Osteocyte (in vitro differentiated cells): ENCODE data around the gene IGSF21. TPM values are rescaled to one million over a fixed set of nuclear protein-coding genes. Genes with fewer than 3 reads are reported as not detected.

Source experiments
- DNase-seq: peaks from one replicate; pipeline ENCODE4 v3.0.0; 2021; ENCODE audit warnings: mixed read lengths; ENCODE audit not compliant: unreplicated experiment; ENCODE audit errors: extremely low spot score
- H3K27ac Mint-ChIP-seq: one replicate; pipeline ENCODE4 v1.8.0; 2021; ENCODE audit warnings: mild to moderate bottlenecking, mixed read lengths; ENCODE audit not compliant: unreplicated experiment
- H3K27me3 Mint-ChIP-seq: one replicate; pipeline ENCODE4 v1.8.0; 2021; ENCODE audit warnings: mixed read lengths; ENCODE audit not compliant: unreplicated experiment
- H3K36me3 Mint-ChIP-seq: one replicate; pipeline ENCODE4 v1.8.0; 2021; ENCODE audit warnings: mixed read lengths; ENCODE audit not compliant: unreplicated experiment
- H3K4me1 Mint-ChIP-seq: one replicate; pipeline ENCODE4 v1.8.0; 2021; ENCODE audit warnings: mixed read lengths; ENCODE audit not compliant: unreplicated experiment
- H3K4me3 Mint-ChIP-seq: one replicate; pipeline ENCODE4 v1.8.0; 2021; ENCODE audit warnings: mild to moderate bottlenecking, moderate library complexity, mixed read lengths; ENCODE audit not compliant: unreplicated experiment
- H3K9me3 Mint-ChIP-seq: one replicate; pipeline ENCODE4 v1.8.0; 2021; ENCODE audit warnings: mixed read lengths; ENCODE audit not compliant: unreplicated experiment
- CTCF ChIP-seq: fragments of 200-600 bp; sonication (generic); IDR thresholded peaks from 2 replicates; pipeline ENCODE4 v1.5.0; 2021; ENCODE audit warnings: antibody characterized with exemption, mild to moderate bottlenecking, moderate library complexity
- total RNA-seq: library from RNA; stranded (reverse); gene quantifications from 2 replicates; pipeline ENCODE4 v1.2.1, GENCODE V29; 2021

Gene IGSF21
- total RNA-seq, 1 donor from 2014 or later: not detected

GRCh38 chr1:18073066-18073642, 34.4 kb upstream of the IGSF21 start:
- Mint-ChIP-seq H3K36me3 (no peaks in the 10 kb centered on the region), H3K9me3 (no peaks in the 10 kb centered on the region), H3K27ac (no peak overlapping the region), H3K4me1 (no peaks in the 10 kb centered on the region), H3K4me3 (no peak overlapping the region), H3K27me3 (no peaks in the 10 kb centered on the region)
- DNase-seq: no peak
- no peak for TF ChIP-seq CTCF

GRCh38 chr1:18077657-18078215, 29.9 kb upstream of the IGSF21 start:
- Mint-ChIP-seq H3K9me3 (no peaks in the 10 kb centered on the region), H3K27me3 (no peaks in the 10 kb centered on the region)

GRCh38 chr1:18079941-18080735, 27.5 kb upstream of the IGSF21 start:
- DNase-seq: no peak
- no peak for TF ChIP-seq CTCF
- Mint-ChIP-seq H3K4me1 (no peaks in the 10 kb centered on the region), H3K4me3 (no peak overlapping the region), H3K9me3 (no peaks in the 10 kb centered on the region), H3K27ac (no peak overlapping the region), H3K36me3 (no peaks in the 10 kb centered on the region), H3K27me3 (peaks cover 3% of the 10 kb centered on the region)

More at GRCh38 chr1:18077657-18078215, 29.9 kb upstream of the IGSF21 start:
- no peaks in the 10 kb centered on the region for H3K36me3 Mint-ChIP-seq
- no peaks in the 10 kb centered on the region for H3K4me1 Mint-ChIP-seq
- no peak overlapping the region for H3K4me3 Mint-ChIP-seq
- no peak for TF ChIP-seq CTCF
- no peak for DNase-seq
- no peak overlapping the region for H3K27ac Mint-ChIP-seq

- Mint-ChIP-seq H3K27me3 (peaks cover 3% of the 10 kb centered on the region), H3K9me3 (no peaks in the 10 kb centered on the region), H3K36me3 (no peaks in the 10 kb centered on the region), H3K4me3 (no peak overlapping the region), H3K27ac (no peak overlapping the region), H3K4me1 (no peaks in the 10 kb centered on the region)
- no peak for TF ChIP-seq CTCF
- no peak for DNase-seq
Observed at GRCh38 chr1:18085387-18086074, 22.1 kb upstream of the IGSF21 start.
